A549 (cell line): Measurements from ENCODE around the gene MYRIP. TPM values are rescaled to one million over a fixed set of nuclear protein-coding genes. Genes with fewer than 3 reads are reported as not detected.

ENCODE experiments used
- ATAC-seq, 2 experiments: fragments of 200-7000 bp in 1 of 2; fragments of >200 bp in 1 of 2; cut with Nextera tagmentation in 1 of 2; cut with Tn5 transposase in 1 of 2; 3 replicates each; pipeline versions ENCODE4 v1.8.0 to v1.9.1; 2018 to 2020; ENCODE audit warnings: mild to moderate bottlenecking in 1 of 2, moderate library complexity in 1 of 2
- CTCF ChIA-PET: fragments of 300-600 bp; sonication (Branson Sonifier 250); formaldehyde crosslinking; extraction: SDS; loops from one replicate; lab custom pipeline; 2021; ENCODE audit warnings: antibody characterized with exemption, inconsistent platforms; lab: Yijun Ruan, JAX
- POLR2A ChIA-PET: fragments of 350-600 bp; formaldehyde crosslinking; extraction: SDS; loops from one replicate; lab custom pipeline; 2021; ENCODE audit warnings: antibody characterized with exemption, inconsistent platforms; lab: Yijun Ruan, JAX
- DNase-seq, 2 experiments: peaks; one replicate each; pipeline versions ENCODE4 v3.0.0 to v3.0.0-alpha.2; 2011 to 2016; ENCODE audit warnings: low read depth in 1 of 2, low spot score in 1 of 2
- FAIRE-seq: peaks from 2 replicates; lab custom pipeline; 2011; peaks lifted over from hg19 to GRCh38; lab: Jason Lieb, UNC
- H3K27ac ChIP-seq, 2 experiments: fragments of >200 bp; sonication (Bioruptor Twin); formaldehyde crosslinking; 3 replicates each; pipeline ENCODE4 v1.5.1; 2016 to 2017
- H3K4me1 ChIP-seq: fragments of >200 bp; sonication (Bioruptor Twin); formaldehyde crosslinking; 3 replicates; pipeline ENCODE4 v1.6.1; 2016
- H3K4me2 ChIP-seq: fragments of >200 bp; sonication (Bioruptor Twin); formaldehyde crosslinking; 3 replicates; pipeline ENCODE4 v1.6.1; 2016
- H3K4me3 ChIP-seq: fragments of >200 bp; sonication (Bioruptor Twin); formaldehyde crosslinking; 3 replicates; pipeline ENCODE4 v1.5.1; 2016
- H3K9me3 ChIP-seq: fragments of >200 bp; sonication (Bioruptor Twin); formaldehyde crosslinking; 3 replicates; pipeline ENCODE4 v1.6.1; 2016
- BHLHE40 ChIP-seq: IDR thresholded peaks from 2 replicates; pipeline ENCODE4 v1.6.1; 2012; ENCODE audit warnings: low read depth, low read length, inconsistent platforms
- CBX2 ChIP-seq: fragments of 200-600 bp; sonication (generic); IDR thresholded peaks from 2 replicates; pipeline ENCODE4 v1.6.1; 2016; ENCODE audit warnings: low read depth, mild to moderate bottlenecking, borderline replicate concordance
- ESRRA ChIP-seq: fragments of 150-350 bp; IDR thresholded peaks from 2 replicates; pipeline ENCODE4 v1.6.1; 2014; ENCODE audit warnings: mild to moderate bottlenecking, low read length, borderline replicate concordance
- GATA3 ChIP-seq: IDR thresholded peaks from 2 replicates; pipeline ENCODE4 v1.6.1; 2012; ENCODE audit warnings: borderline replicate concordance
- JUNB ChIP-seq: fragments of >200 bp; sonication (Bioruptor Twin); formaldehyde crosslinking; IDR thresholded peaks from 2 replicates; pipeline ENCODE4 v1.6.1; 2016
- KDM1A ChIP-seq: fragments of 200-600 bp; sonication (generic); IDR thresholded peaks from 2 replicates; pipeline ENCODE4 v1.6.1; 2016; ENCODE audit warnings: low read depth, mild to moderate bottlenecking
- KDM5A ChIP-seq: fragments of 200-600 bp; sonication (generic); IDR thresholded peaks from 2 replicates; pipeline ENCODE4 v1.6.1; 2016; ENCODE audit warnings: antibody characterized with exemption, mild to moderate bottlenecking
- NPAS2 ChIP-seq: fragments of 250-450 bp; sonication (Bioruptor Pico); IDR thresholded peaks from 2 replicates; pipeline ENCODE4 v1.8.0; 2022; ENCODE audit warnings: mild to moderate bottlenecking, moderate library complexity, borderline replicate concordance
- NR3C1 ChIP-seq: fragments of >200 bp; sonication (Bioruptor Twin); formaldehyde crosslinking; IDR thresholded peaks from 3 replicates; pipeline ENCODE4 v1.6.1; 2017
- POLR2AphosphoS2 ChIP-seq: conservative IDR thresholded peaks from 2 replicates; pipeline ENCODE4 v1.6.1; 2012; ENCODE audit warnings: low read length, improper control_type of control experiment, inconsistent platforms
- SMC3 ChIP-seq: fragments of >200 bp; sonication (Bioruptor Twin); formaldehyde crosslinking; IDR thresholded peaks from 3 replicates; pipeline ENCODE4 v1.6.1; 2018; ENCODE audit warnings: inconsistent platforms
- SREBF2 ChIP-seq: fragments of 450-650 bp; IDR thresholded peaks from 2 replicates; pipeline ENCODE4 v1.6.1; 2014; ENCODE audit warnings: mild to moderate bottlenecking, moderate library complexity
- TFCP2L1 ChIP-seq: fragments of 250-450 bp; sonication (Bioruptor Pico); IDR thresholded peaks from 2 replicates; pipeline ENCODE4 v1.5.0; 2021; ENCODE audit warnings: mild to moderate bottlenecking
- TP53 ChIP-seq: fragments of 250-450 bp; sonication (Bioruptor Pico); IDR thresholded peaks from 2 replicates; pipeline ENCODE4 v1.5.0; 2021; ENCODE audit warnings: mild to moderate bottlenecking, moderate library complexity
- ZNF302 ChIP-seq: fragments of 250-450 bp; sonication (Bioruptor Pico); IDR thresholded peaks from 2 replicates; pipeline ENCODE4 v1.9.0; 2021; ENCODE audit warnings: inconsistent platforms, mild to moderate bottlenecking, moderate library complexity
- WGBS: methylation state at CpG from one replicate; pipeline ENCODE4 v1.1.6; 2017; ENCODE audit errors: missing lambda C conversion rate; 5-methylcytosine and 5-hydroxymethylcytosine counted together
- polyA plus RNA-seq, 4 experiments: library from polyadenylated mRNA; depleted of rRNA in 3 of 4; stranded (reverse); fragments of >200 nt; fragmentation: RNase III in 1 of 4; extraction: RNeasy Plus Mini Kit Qiagen cat#74134 plus additional on column Dnase treatment in 1 of 4; gene quantifications; 2 replicates in 3 of 4; 3 replicates in 1 of 4; pipeline ENCODE4 v1.2.3, GENCODE V29; 2011 to 2017
- TF ChIP-seq, protein P1 (sequence below): fragments of 250-450 bp; sonication (Bioruptor Pico); IDR thresholded peaks from 2 replicates; pipeline ENCODE4 v1.5.0; 2020; ENCODE audit warnings: low read depth, mild to moderate bottlenecking, moderate library complexity
- TF ChIP-seq, protein P2 (sequence below): fragments of 200-600 bp; sonication (generic); IDR thresholded peaks from 2 replicates; pipeline ENCODE4 v1.6.1; 2016; ENCODE audit warnings: antibody characterized with exemption, mild to moderate bottlenecking, moderate library complexity
- TF ChIP-seq, protein P3 (sequence below): IDR thresholded peaks from 2 replicates; pipeline ENCODE4 v1.6.1; 2012; ENCODE audit warnings: low read depth, borderline replicate concordance
- TF ChIP-seq, protein P4 (sequence below): fragments of >200 bp; sonication (Bioruptor Twin); formaldehyde crosslinking; IDR thresholded peaks from 3 replicates; pipeline ENCODE4 v1.5.1; 2016
- TF ChIP-seq, protein P5 (sequence below): fragments of 150-350 bp; IDR thresholded peaks from 2 replicates; pipeline ENCODE4 v1.6.1; 2014; ENCODE audit warnings: low read depth, mild to moderate bottlenecking, low read length
- TF ChIP-seq, protein P6 (sequence below): IDR thresholded peaks from 2 replicates; pipeline ENCODE4 v1.6.1; 2012
- TF ChIP-seq, protein P7 (sequence below): IDR thresholded peaks from 2 replicates; pipeline ENCODE4 v1.6.1; 2012

MYRIP gene
- polyA plus RNA-seq, 2 of the 4 experiments (the other 2 are of a cell fraction) = not detected

DNA sequence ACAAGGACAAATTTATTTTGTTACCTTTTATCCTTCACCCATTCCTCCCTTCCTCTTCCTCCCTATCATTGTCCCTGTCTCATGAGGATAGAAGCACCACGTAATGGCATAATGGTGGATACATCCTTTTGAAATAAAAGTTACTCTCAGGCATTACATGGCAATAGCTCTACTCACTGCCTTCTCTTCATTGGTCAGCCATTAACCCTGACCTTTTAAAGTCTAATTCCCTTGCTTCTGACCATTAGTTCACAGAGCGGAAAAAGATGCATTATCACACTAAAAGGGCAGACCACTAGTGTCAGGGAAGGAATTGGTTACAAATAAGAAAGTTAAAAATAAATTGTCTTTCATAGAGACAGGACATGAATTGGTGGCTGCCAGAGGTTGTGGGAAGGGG lies 445.5 kb downstream of the MYRIP start:
- 37% methylated on average over 2 of the region's 2 CpGs for WGBS
- TF ChIP-seq SMC3 = no peak
- no peak for TF ChIP-seq POLR2AphosphoS2
- TF ChIP-seq, protein P1, sequence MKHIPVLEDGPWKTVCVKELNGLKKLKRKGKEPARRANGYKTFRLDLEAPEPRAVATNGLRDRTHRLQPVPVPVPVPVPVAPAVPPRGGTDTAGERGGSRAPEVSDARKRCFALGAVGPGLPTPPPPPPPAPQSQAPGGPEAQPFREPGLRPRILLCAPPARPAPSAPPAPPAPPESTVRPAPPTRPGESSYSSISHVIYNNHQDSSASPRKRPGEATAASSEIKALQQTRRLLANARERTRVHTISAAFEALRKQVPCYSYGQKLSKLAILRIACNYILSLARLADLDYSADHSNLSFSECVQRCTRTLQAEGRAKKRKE (CRISPR knock-in tag) = no peak
- TF ChIP-seq, protein P2, sequence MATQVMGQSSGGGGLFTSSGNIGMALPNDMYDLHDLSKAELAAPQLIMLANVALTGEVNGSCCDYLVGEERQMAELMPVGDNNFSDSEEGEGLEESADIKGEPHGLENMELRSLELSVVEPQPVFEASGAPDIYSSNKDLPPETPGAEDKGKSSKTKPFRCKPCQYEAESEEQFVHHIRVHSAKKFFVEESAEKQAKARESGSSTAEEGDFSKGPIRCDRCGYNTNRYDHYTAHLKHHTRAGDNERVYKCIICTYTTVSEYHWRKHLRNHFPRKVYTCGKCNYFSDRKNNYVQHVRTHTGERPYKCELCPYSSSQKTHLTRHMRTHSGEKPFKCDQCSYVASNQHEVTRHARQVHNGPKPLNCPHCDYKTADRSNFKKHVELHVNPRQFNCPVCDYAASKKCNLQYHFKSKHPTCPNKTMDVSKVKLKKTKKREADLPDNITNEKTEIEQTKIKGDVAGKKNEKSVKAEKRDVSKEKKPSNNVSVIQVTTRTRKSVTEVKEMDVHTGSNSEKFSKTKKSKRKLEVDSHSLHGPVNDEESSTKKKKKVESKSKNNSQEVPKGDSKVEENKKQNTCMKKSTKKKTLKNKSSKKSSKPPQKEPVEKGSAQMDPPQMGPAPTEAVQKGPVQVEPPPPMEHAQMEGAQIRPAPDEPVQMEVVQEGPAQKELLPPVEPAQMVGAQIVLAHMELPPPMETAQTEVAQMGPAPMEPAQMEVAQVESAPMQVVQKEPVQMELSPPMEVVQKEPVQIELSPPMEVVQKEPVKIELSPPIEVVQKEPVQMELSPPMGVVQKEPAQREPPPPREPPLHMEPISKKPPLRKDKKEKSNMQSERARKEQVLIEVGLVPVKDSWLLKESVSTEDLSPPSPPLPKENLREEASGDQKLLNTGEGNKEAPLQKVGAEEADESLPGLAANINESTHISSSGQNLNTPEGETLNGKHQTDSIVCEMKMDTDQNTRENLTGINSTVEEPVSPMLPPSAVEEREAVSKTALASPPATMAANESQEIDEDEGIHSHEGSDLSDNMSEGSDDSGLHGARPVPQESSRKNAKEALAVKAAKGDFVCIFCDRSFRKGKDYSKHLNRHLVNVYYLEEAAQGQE = no peak
- TF ChIP-seq, protein P3, sequence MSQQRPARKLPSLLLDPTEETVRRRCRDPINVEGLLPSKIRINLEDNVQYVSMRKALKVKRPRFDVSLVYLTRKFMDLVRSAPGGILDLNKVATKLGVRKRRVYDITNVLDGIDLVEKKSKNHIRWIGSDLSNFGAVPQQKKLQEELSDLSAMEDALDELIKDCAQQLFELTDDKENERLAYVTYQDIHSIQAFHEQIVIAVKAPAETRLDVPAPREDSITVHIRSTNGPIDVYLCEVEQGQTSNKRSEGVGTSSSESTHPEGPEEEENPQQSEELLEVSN = no peak
- TF ChIP-seq, protein P4, sequence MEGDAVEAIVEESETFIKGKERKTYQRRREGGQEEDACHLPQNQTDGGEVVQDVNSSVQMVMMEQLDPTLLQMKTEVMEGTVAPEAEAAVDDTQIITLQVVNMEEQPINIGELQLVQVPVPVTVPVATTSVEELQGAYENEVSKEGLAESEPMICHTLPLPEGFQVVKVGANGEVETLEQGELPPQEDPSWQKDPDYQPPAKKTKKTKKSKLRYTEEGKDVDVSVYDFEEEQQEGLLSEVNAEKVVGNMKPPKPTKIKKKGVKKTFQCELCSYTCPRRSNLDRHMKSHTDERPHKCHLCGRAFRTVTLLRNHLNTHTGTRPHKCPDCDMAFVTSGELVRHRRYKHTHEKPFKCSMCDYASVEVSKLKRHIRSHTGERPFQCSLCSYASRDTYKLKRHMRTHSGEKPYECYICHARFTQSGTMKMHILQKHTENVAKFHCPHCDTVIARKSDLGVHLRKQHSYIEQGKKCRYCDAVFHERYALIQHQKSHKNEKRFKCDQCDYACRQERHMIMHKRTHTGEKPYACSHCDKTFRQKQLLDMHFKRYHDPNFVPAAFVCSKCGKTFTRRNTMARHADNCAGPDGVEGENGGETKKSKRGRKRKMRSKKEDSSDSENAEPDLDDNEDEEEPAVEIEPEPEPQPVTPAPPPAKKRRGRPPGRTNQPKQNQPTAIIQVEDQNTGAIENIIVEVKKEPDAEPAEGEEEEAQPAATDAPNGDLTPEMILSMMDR = no peak

DNA sequence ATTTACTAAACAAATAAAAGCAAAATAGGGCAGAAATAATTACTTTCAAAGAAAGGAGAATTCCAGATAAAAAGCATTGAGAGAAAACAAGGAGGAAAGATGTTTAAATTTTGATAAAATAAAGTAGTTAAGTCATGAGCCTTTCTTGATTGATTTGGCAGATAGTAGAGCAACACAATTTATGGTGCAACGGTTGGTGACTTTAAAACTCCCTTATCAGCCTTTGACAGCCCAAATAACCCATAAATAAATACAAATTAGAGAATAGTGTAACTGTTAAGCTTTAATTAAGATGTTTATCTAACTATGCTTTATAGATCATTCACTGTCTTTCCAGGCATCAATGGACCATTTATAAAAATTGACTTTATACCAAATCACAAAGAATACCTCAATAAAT lies 446.1 kb downstream of the MYRIP start:
- FAIRE-seq (no peak), DNase-seq (no peak)
- 0% methylated on average over 1 of the region's 1 CpG for WGBS
- Histone ChIP-seq H3K4me3 (no peak overlapping the region), H3K27ac (no peak overlapping the region)
- ChIA-PET CTCF (no interaction called here), POLR2A (no interaction called here)
- TF ChIP-seq KDM1A (no peak), NR3C1 (no peak), ESRRA (no peak), CBX2 (no peak), ZNF302 (CRISPR knock-in tag) (no peak), TFCP2L1 (CRISPR knock-in tag) (no peak), TP53 (CRISPR knock-in tag) (no peak), KDM5A (no peak), BHLHE40 (no peak), JUNB (no peak), NPAS2 (CRISPR knock-in tag) (no peak), GATA3 (no peak), SREBF2 (no peak)
- TF ChIP-seq, protein P5, sequence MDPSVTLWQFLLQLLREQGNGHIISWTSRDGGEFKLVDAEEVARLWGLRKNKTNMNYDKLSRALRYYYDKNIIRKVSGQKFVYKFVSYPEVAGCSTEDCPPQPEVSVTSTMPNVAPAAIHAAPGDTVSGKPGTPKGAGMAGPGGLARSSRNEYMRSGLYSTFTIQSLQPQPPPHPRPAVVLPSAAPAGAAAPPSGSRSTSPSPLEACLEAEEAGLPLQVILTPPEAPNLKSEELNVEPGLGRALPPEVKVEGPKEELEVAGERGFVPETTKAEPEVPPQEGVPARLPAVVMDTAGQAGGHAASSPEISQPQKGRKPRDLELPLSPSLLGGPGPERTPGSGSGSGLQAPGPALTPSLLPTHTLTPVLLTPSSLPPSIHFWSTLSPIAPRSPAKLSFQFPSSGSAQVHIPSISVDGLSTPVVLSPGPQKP = no peak
- TF ChIP-seq, protein P6, sequence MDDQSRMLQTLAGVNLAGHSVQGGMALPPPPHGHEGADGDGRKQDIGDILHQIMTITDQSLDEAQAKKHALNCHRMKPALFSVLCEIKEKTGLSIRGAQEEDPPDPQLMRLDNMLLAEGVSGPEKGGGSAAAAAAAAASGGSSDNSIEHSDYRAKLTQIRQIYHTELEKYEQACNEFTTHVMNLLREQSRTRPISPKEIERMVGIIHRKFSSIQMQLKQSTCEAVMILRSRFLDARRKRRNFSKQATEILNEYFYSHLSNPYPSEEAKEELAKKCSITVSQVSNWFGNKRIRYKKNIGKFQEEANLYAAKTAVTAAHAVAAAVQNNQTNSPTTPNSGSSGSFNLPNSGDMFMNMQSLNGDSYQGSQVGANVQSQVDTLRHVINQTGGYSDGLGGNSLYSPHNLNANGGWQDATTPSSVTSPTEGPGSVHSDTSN = no peak
- TF ChIP-seq, protein P7, sequence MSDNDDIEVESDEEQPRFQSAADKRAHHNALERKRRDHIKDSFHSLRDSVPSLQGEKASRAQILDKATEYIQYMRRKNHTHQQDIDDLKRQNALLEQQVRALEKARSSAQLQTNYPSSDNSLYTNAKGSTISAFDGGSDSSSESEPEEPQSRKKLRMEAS = no peak
- TF ChIP-seq, all 56 proteins: peak for 0
- ATAC-seq = no peak
- H3K4me2 ChIP-seq = no peak overlapping the region
- H3K4me1 ChIP-seq = no peaks in the 10 kb centered on the region
- H3K9me3 ChIP-seq = no peaks in the 10 kb centered on the region

More for the DNA sequence above, 445.5 kb downstream of the MYRIP start:
- Histone ChIP-seq H3K9me3 (no peaks in the 10 kb centered on the region), H3K4me2 (no peak overlapping the region), H3K27ac (no peak overlapping the region), H3K4me1 (no peaks in the 10 kb centered on the region), H3K4me3 (no peak overlapping the region)
- DNase-seq (no peak), FAIRE-seq (no peak), ATAC-seq (no peak)
- ChIA-PET POLR2A (no interaction called here), CTCF (no interaction called here)
